ENCODE results near the gene RAB11FIP5. TPM values are rescaled to one million over a fixed set of nuclear protein-coding genes. Genes with fewer than 3 reads are reported as not detected.

RAB11FIP5 gene
- total and polyA plus RNA-seq, 9 of the 15 experiments (the other 6 are each of a cell fraction or from before 2014, with no cell fraction given): 1.7 to 14.4 (median 6.4) TPM

GRCh38 chr2:73091164-73091563, 21.6 kb downstream of the RAB11FIP5 start:
- POLR2A ChIA-PET: interaction anchor here (1.2 kb wide), 1 partner anchor 10 kb away, joined by 3 read pairs; no protein-coding TSS in a partner anchor
- WGBS (ENCODE audit: insufficient coverage, low coverage, missing lambda C conversion rate): 46% methylated on average over 7 of the region's 7 CpGs

More at GRCh38 chr2:73091164-73091563, 21.6 kb downstream of the RAB11FIP5 start:
- Histone ChIP-seq H3K9me1 (ENCODE audit: control insufficient read depth, insufficient read depth, low read length) (no peaks in the 10 kb centered on the region), H3K27me3 (ENCODE audit: control insufficient read depth in 2 of 2, insufficient read depth in 2 of 2, low read length in 2 of 2) (no peaks in the 10 kb centered on the region), H3K4me2 (ENCODE audit: insufficient read depth, low read length) (no peak overlapping the region), H3K36me3 (ENCODE audit: control insufficient read depth, insufficient read depth, low read length) (peaks cover 6% of the 10 kb centered on the region; the same call in 1 of the 3 replicates), H4K20me1 (replicated peaks; ENCODE audit: control insufficient read depth, insufficient read depth, low read length) (peaks cover 39% of the 10 kb centered on the region), H3K9ac (ENCODE audit: insufficient read depth in 1 of 2, low read depth in 2 of 2, low read length in 2 of 2) (0 out of 4 replicates have a peak overlapping the region, but pooled peaks of 1 of the 2 experiments have one; percentile 28), H3K79me2 (ENCODE audit: control insufficient read depth, insufficient read depth, low read length) (no peaks in the 10 kb centered on the region), H2AFZ (ENCODE audit: low read depth, low read length) (no peak overlapping the region), H3K4me3 (no peak overlapping the region), H3K27ac (ENCODE audit: extremely low read depth, low read depth, low read length) (no peak overlapping the region), H3K4me1 (replicated peaks in 1 of 2; ENCODE audit: control insufficient read depth in 2 of 2, insufficient read depth in 2 of 2, low read length in 2 of 2) (peaks cover 0 to 4% of the 10 kb centered on the region in 2 experiments; a peak in 3 of 5 replicates), H3K9me3 (replicated peaks; ENCODE audit: control insufficient read depth, insufficient read depth, low read depth, low read length) (no peaks in the 10 kb centered on the region)
- CTCF ChIA-PET (ENCODE audit: low intra/inter-chr PET ratio): no interaction called here
- no peak for FAIRE-seq
- no peak for DNase-seq (ENCODE audit: extremely low read depth in 1 of 4, low spot score in 3 of 4)
- ATAC-seq: no peak
- no peak for TF ChIP-seq MXI1 (IDR thresholded peaks at IDR 0.05; ENCODE audit: low read depth, low read length)
- no peak for TF ChIP-seq ZNF551 (CRISPR knock-in tag; IDR thresholded peaks at IDR 0.05)
- no peak for TF ChIP-seq ATF3 (IDR thresholded peaks at IDR 0.05)
- TF ChIP-seq ATF3 (CRISPR knock-in tag; conservative IDR thresholded peaks at IDR 0.05): no peak
- no peak for TF ChIP-seq SPI1 (IDR thresholded peaks at IDR 0.05; ENCODE audit: borderline replicate concordance, low read depth, low read length)
- TF ChIP-seq SMC3 (conservative IDR thresholded peaks at IDR 0.05; ENCODE audit: insufficient read depth, low read depth, low read length): no peak
- TF ChIP-seq ZFPM2 (CRISPR knock-in tag; IDR thresholded peaks at IDR 0.05): no peak
- TF ChIP-seq SREBF2 (CRISPR knock-in tag; IDR thresholded peaks at IDR 0.05): no peak
- no peak for TF ChIP-seq ZKSCAN3 (CRISPR knock-in tag; IDR thresholded peaks at IDR 0.05)
- TF ChIP-seq SRSF7 (optimal IDR thresholded peaks at IDR 0.05; ENCODE audit: low read depth, low read length): no peak
- intact Hi-C loops (cut with micrococcal nuclease): no loop called here
- no TSS peak for BruUV-seq (replicated peaks)
- in situ Hi-C loops (cut with MboI): loop anchor here (5.0 kb wide), 1 partner anchor 66 kb away; no protein-coding TSS in a partner anchor
